H9 (cell line): ENCODE results near the gene KIF1A. TPM values are rescaled to one million over a fixed set of nuclear protein-coding genes. Genes with fewer than 3 reads are reported as not detected.

Source experiments
- DNase-seq: peaks from one replicate; pipeline ENCODE4 v3.0.0-alpha.2; 2017
- H2AFZ ChIP-seq: one replicate; pipeline ENCODE4 v1.6.1; 2013; ENCODE audit warnings: mild to moderate bottlenecking, low read length, control low read depth, moderate library complexity
- H2AK5ac ChIP-seq: 2 replicates; pipeline ENCODE4 v1.6.1; 2013; ENCODE audit warnings: low read length, control low read depth, mixed read lengths; ENCODE audit not compliant: insufficient read length
- H2BK120ac ChIP-seq: one replicate; pipeline ENCODE4 v1.6.1; 2013; ENCODE audit warnings: low read depth, mild to moderate bottlenecking, low read length, control low read depth, inconsistent platforms; ENCODE audit not compliant: poor library complexity, severe bottlenecking
- H2BK12ac ChIP-seq: 2 replicates; pipeline ENCODE4 v1.6.1; 2013; ENCODE audit warnings: low read length, control low read depth, mixed read lengths, low read depth; ENCODE audit not compliant: insufficient read length
- H2BK15ac ChIP-seq: 2 replicates; pipeline ENCODE4 v1.6.1; 2013; ENCODE audit warnings: low read depth, low read length, control low read depth
- H2BK20ac ChIP-seq: one replicate; pipeline ENCODE4 v1.6.1; 2013; ENCODE audit warnings: low read depth, mild to moderate bottlenecking, low read length, control low read depth, inconsistent platforms; ENCODE audit not compliant: poor library complexity, severe bottlenecking
- H2BK5ac ChIP-seq: 2 replicates; pipeline ENCODE4 v1.6.1; 2013; ENCODE audit warnings: low read length, control low read depth, mixed read lengths; ENCODE audit not compliant: insufficient read length
- H3K14ac ChIP-seq: 2 replicates; pipeline ENCODE4 v1.6.1; 2013; ENCODE audit warnings: low read length, control low read depth; ENCODE audit not compliant: insufficient read depth
- H3K18ac ChIP-seq: 2 replicates; pipeline ENCODE4 v1.6.1; 2013; ENCODE audit warnings: low read depth, mild to moderate bottlenecking, mixed read lengths, low read length, control low read depth; ENCODE audit not compliant: insufficient read length
- H3K23ac ChIP-seq: 2 replicates; pipeline ENCODE4 v1.6.1; 2013; ENCODE audit warnings: low read length, control low read depth, mixed read lengths, low read depth; ENCODE audit not compliant: insufficient read length
- H3K23me2 ChIP-seq: 2 replicates; pipeline ENCODE4 v1.6.1; 2013; ENCODE audit warnings: low read depth, mild to moderate bottlenecking, mixed read lengths, low read length, control low read depth; ENCODE audit not compliant: insufficient read length, poor library complexity, severe bottlenecking
- H3K27ac ChIP-seq: 2 replicates; pipeline ENCODE4 v1.5.1; 2013; ENCODE audit warnings: low read length, control low read depth, mixed read lengths, low read depth; ENCODE audit not compliant: insufficient read length
- H3K27me3 ChIP-seq: 2 replicates; pipeline ENCODE4 v1.6.1; 2013; ENCODE audit warnings: low read length, control low read depth, inconsistent platforms; ENCODE audit not compliant: insufficient read depth
- H3K4ac ChIP-seq: 2 replicates; pipeline ENCODE4 v1.6.1; 2013; ENCODE audit warnings: low read depth, mild to moderate bottlenecking, control low read depth, inconsistent platforms, low read length, moderate library complexity
- H3K4me1 ChIP-seq: 2 replicates; pipeline ENCODE4 v1.6.1; 2013; ENCODE audit warnings: low read length, control low read depth, inconsistent platforms; ENCODE audit not compliant: insufficient read depth
- H3K4me2 ChIP-seq: 2 replicates; pipeline ENCODE4 v1.6.1; 2013; ENCODE audit warnings: low read length, control low read depth, mixed read lengths; ENCODE audit not compliant: insufficient read length, insufficient read depth
- H3K56ac ChIP-seq: 2 replicates; pipeline ENCODE4 v1.6.1; 2013; ENCODE audit warnings: low read depth, mild to moderate bottlenecking, mixed read lengths, low read length, control low read depth; ENCODE audit not compliant: insufficient read length
- H3K79me1 ChIP-seq: 2 replicates; pipeline ENCODE4 v1.6.1; 2013; ENCODE audit warnings: low read depth, mild to moderate bottlenecking, moderate library complexity, low read length, control low read depth, inconsistent platforms; ENCODE audit not compliant: insufficient read depth, poor library complexity, severe bottlenecking
- H3K79me2 ChIP-seq: 2 replicates; pipeline ENCODE4 v1.6.1; 2013; ENCODE audit warnings: low read length, control low read depth, inconsistent platforms; ENCODE audit not compliant: insufficient read depth
- H3K9ac ChIP-seq: 2 replicates; pipeline ENCODE4 v1.6.1; 2013; ENCODE audit warnings: low read length, control low read depth, mixed read lengths; ENCODE audit not compliant: insufficient read length; ENCODE audit errors: extremely low read depth
- H3K9me3 ChIP-seq: one replicate; pipeline ENCODE4 v1.6.1; 2013; ENCODE audit warnings: low read depth, low read length, inconsistent platforms; ENCODE audit not compliant: control insufficient read depth
- H3T11ph ChIP-seq: one replicate; pipeline ENCODE4 v1.6.1; 2013; ENCODE audit warnings: mild to moderate bottlenecking, low read length, control low read depth, inconsistent platforms
- H4K20me1 ChIP-seq: one replicate; pipeline ENCODE4 v1.6.1; 2013; ENCODE audit not compliant: control insufficient read depth, insufficient read length, insufficient read depth
- H4K5ac ChIP-seq: 2 replicates; pipeline ENCODE4 v1.6.1; 2013; ENCODE audit warnings: low read depth, mild to moderate bottlenecking, mixed read lengths, low read length, control low read depth; ENCODE audit not compliant: insufficient read length
- H4K8ac ChIP-seq: replicated peaks from 2 replicates; pipeline ENCODE4 v1.6.1; 2013; ENCODE audit warnings: low read length, control low read depth, mixed read lengths, low read depth; ENCODE audit not compliant: insufficient read length
- H4K91ac ChIP-seq: 2 replicates; pipeline ENCODE4 v1.6.1; 2013; ENCODE audit warnings: low read depth, mild to moderate bottlenecking, moderate library complexity, mixed read lengths, low read length, control low read depth; ENCODE audit not compliant: insufficient read length
- H3K27ac Mint-ChIP-seq, 3 experiments: 2 replicates in 2 of 3; 3 replicates in 1 of 3; pipeline ENCODE4 v1.8.0; 2020 to 2021; ENCODE audit warnings: mixed read lengths in 3 of 3, mild to moderate bottlenecking in 1 of 3, moderate library complexity in 1 of 3
- H3K27me3 Mint-ChIP-seq: 2 replicates; pipeline ENCODE4 v1.8.0; 2021; ENCODE audit warnings: low read depth, mild to moderate bottlenecking, moderate library complexity, mixed read lengths
- H3K36me3 Mint-ChIP-seq, 3 experiments: 2 replicates in 2 of 3; 3 replicates in 1 of 3; pipeline ENCODE4 v1.8.0; 2020 to 2021; ENCODE audit warnings: low read depth in 3 of 3, mixed read lengths in 3 of 3; ENCODE audit not compliant: insufficient read depth in 1 of 3
- H3K4me1 Mint-ChIP-seq, 2 experiments: 2 replicates each; pipeline ENCODE4 v1.8.0; 2020; ENCODE audit warnings: mixed read lengths in 2 of 2
- H3K4me3 Mint-ChIP-seq, 2 experiments: 2 replicates in 1 of 2; 3 replicates in 1 of 2; pipeline ENCODE4 v1.8.0; 2020 to 2021; ENCODE audit warnings: mild to moderate bottlenecking in 2 of 2, mixed read lengths in 2 of 2, moderate library complexity in 1 of 2
- H3K9me3 Mint-ChIP-seq, 2 experiments: 2 replicates in 1 of 2; 3 replicates in 1 of 2; pipeline ENCODE4 v1.8.0; 2020; ENCODE audit warnings: mild to moderate bottlenecking in 2 of 2, mixed read lengths in 2 of 2, moderate library complexity in 1 of 2
- CTCF ChIP-seq: fragments of 200-600 bp; sonication (generic); conservative IDR thresholded peaks from 3 replicates; pipeline ENCODE4 v1.8.0; 2021; ENCODE audit warnings: antibody characterized with exemption, mild to moderate bottlenecking
- WGBS: extraction: QIAGEN DNeasy Blood & Tissue Kit; methylation state at CpG from one replicate; pipeline ENCODE4 v1.1.7; 2013; ENCODE audit warnings: missing lambda C conversion rate, low lambda C conversion rate, mixed read lengths; ENCODE audit not compliant: insufficient read length; ENCODE audit errors: extremely low coverage; 5-methylcytosine and 5-hydroxymethylcytosine counted together
- total RNA-seq: library from RNA; stranded (reverse); gene quantifications from 2 replicates; pipeline ENCODE4 v1.2.1, GENCODE V29; 2021

KIF1A gene
- total RNA-seq, 1 experiment from 2014 or later = 204 TPM

DNA sequence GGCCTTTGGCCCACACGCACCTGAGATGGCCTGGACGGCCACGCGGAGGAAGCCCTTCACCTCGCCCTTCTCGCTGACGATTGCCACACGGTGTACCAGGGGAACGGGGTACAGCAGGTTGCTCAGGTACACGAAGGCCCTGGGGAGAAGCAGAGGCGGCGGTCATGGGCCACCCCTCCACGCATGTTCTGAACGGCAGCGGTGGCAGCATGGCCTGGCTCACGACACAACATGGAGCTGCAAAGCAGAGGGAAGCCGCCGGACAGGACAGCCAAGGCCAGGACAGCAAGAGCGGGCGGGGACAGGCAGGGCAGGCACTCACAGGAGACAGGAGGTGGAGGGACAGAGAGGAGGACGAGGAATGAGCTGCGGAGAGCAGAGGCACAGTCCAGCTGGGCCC lies 69.6 kb downstream of the KIF1A start:
- Histone ChIP-seq H3K9me3 (no peaks in the 10 kb centered on the region), H3T11ph (no peak overlapping the region), H3K79me1 (no peaks in the 10 kb centered on the region), H3K4ac (no peak overlapping the region), H3K4me2 (no peak overlapping the region), H4K20me1 (no peaks in the 10 kb centered on the region), H4K8ac (no peak overlapping the region), H2BK15ac (no peak overlapping the region), H2BK20ac (no peak overlapping the region), H4K91ac (no peak overlapping the region), H3K27me3 (no peaks in the 10 kb centered on the region), H3K79me2 (no peaks in the 10 kb centered on the region), H3K27ac (no peak overlapping the region), H3K23me2 (no peaks in the 10 kb centered on the region), H3K18ac (no peak overlapping the region), H3K56ac (no peak overlapping the region), H2AK5ac (no peak overlapping the region), H2AFZ (no peak overlapping the region), H3K14ac (no peak overlapping the region), H2BK12ac (no peak overlapping the region), H3K4me1 (no peaks in the 10 kb centered on the region), H3K23ac (no peak overlapping the region), H2BK120ac (no peak overlapping the region), H4K5ac (no peak overlapping the region), H2BK5ac (no peak overlapping the region), H3K9ac (no peak overlapping the region)
- Mint-ChIP-seq H3K36me3 (peaks cover 38 to 76% (median 66%) of the 10 kb centered on the region in 3 experiments; a peak in 6 of 7 replicates), H3K27me3 (no peaks in the 10 kb centered on the region; the same call in none of the 2 replicates), H3K4me3 (no peak overlapping the region), H3K9me3 (no peaks in the 10 kb centered on the region), H3K27ac (peak overlapping the region in 1 of 3 experiments; percentile 40; a peak in 1 of 7 replicates), H3K4me1 (no peaks in the 10 kb centered on the region)
- no CpG with 5 or more reads among the region's 22 CpGs for WGBS
- no peak for DNase-seq
- TF ChIP-seq CTCF = no peak
